ENCODE measurements around the gene AUNIP.

Gene AUNIP

GRCh38 chr1:25809283-25809926, 49.9 kb downstream of the AUNIP start:
- DNase-seq (ENCODE audit: low read depth) = no peak

DNA sequence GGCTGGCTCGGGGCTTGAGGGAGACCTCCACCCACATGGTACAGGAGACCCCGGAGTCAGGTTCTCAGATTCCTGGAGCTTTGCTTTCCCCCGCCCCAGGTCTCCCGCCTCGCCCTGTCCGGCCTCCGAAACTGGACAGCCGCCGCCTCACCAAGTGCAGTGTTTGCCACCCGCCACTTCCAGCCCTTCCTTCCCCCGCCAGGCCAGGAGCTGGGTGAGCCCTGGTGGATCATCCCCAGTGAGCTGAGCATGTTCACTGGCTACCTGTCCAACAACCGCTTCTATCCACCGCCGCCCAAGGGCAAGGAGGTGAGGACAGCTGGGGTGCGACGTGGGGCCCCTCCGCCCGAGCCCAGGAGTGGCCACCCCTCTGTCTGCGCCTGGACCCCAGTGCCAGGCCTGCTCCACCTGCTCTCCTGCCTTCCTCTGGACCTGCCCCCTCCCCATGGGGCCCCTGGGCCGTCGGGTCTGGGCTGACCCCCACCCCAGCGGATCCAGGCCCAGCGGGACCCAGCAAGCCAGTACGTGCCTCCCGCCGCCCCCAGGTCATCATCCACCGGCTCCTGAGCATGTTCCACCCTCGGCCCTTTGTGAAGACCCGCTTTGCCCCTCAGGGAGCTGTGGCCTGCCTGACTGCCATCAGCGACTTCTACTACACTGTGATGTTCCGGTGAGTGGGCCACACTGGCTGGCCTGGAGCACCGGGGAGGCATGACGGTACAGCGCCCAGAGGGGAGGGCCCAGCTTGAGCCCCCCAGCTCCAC, 50.6 kb downstream of the AUNIP start:
- DNase-seq (ENCODE audit: low read depth) = no peak

DNA sequence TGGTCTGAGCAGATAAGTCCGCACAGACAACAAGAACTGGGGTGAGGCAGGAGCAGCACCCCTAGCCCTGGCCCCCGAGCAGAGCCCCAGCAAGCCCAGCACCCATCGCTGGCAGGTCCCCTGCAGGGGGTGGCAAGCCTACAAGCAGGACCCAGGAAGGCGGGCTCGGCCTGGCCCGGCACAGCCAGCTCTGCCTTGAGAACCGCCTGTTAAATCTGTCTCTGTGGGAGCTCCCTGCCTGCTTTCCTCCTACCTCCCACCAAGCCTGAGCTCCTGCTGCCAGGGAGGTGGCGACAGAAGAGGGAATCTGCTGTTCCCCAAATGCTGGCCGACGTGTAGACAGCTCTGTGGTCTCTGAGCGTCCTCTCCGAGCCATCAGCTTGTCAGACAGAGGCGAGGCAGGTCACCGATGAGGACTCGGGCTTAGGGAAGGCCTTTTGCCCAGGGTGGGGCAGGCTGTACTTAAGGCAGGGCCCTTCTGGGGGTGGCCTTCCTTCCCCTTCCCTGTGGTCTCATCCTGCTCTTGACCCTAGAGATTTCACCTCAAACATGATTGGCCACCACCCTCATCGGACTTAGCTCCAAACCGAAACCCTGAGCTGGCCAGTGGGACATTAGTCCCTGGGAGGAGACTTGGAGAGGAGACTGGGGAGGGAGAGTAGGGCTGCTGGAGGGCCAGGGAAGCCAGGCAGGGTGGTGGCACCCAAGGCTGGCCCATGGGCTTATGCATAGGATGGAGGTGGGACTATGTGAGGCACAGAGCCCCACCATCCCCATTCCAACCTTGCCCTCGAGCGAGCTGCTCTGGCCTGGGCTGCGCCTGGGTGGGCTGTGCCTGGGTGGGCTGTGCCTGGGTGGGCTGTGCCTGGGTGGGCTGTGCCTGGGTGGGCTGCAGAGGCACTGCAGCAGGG, 51.5 kb downstream of the AUNIP start:
- no peak for DNase-seq (ENCODE audit: low read depth)

- no peak for DNase-seq (ENCODE audit: low read depth)
Measured at GRCh38 chr1:25806418-25806817, 52.8 kb downstream of the AUNIP start.

- no peak for DNase-seq (ENCODE audit: low read depth)
Measured at GRCh38 chr1:25805863-25806225, 53.4 kb downstream of the AUNIP start.

DNA sequence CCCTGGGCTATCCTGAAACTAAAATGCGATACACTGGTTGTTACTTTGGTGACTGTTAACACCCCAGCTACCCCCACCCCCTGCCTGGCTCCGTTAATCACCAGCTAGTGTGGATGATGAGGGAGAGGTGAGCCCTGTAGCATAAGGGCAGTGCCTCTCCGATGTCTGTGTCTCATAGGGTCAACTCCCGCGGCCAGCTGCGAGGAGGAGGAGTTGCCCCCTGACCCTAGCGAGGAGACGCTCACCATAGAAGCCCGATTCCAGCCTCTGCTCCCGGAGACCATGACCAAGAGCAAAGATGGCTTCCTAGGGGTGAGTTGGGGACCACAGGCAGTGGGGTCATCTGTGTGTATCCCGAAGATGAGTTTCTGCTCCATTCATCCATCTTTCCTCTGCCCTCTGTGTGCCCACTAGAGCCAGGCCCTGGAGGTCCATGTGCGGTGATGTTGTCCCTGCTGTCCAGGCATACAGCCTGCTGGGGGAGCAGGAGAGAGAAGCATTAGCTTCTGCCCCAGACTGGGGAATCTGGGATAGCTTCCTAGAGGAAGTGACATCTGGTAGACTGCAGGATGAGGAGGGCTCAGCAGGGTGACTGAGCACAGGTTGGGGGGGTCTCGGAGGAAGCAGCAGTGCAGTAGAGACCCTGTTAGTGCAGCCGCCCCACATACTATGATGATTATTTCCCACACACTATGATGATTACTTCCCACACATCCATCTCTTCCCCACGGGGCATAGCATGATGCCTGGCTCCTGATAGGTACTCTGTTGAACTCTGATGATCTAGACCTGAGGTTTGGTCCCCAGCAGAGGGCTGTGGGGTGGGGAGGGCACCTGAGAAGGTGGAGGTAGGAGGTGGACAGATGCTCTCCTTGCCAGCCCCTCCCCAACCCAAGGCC, 54.0 kb downstream of the AUNIP start:
- DNase-seq (ENCODE audit: low read depth) = no peak

- no peak for DNase-seq (ENCODE audit: low read depth)
Measured at GRCh38 chr1:25804244-25804963, 54.9 kb downstream of the AUNIP start.

GRCh38 chr1:25803368-25803767, 55.9 kb downstream of the AUNIP start:
- no peak for DNase-seq (ENCODE audit: low read depth)

DNA sequence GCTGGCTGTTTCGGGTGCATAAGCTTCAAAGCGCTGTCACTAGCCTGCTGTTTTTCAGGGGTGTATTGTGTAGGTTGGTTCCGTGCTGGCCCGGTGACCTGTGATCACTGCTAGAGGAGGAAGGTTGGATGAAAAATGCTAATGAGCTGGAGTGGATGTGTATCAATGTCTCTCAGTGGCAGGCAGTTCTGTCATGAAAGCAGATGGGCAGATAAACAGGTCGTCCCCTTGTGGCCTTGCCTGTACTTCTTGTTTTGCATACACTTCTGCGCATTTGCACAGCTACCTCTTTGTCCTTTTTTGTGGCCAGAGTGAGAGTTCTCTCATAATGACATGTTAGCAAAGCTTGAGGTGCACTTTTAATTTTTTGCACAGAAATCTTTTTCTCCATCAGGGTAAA, 56.3 kb downstream of the AUNIP start:
- DNase-seq (ENCODE audit: low read depth) = no peak

DNA sequence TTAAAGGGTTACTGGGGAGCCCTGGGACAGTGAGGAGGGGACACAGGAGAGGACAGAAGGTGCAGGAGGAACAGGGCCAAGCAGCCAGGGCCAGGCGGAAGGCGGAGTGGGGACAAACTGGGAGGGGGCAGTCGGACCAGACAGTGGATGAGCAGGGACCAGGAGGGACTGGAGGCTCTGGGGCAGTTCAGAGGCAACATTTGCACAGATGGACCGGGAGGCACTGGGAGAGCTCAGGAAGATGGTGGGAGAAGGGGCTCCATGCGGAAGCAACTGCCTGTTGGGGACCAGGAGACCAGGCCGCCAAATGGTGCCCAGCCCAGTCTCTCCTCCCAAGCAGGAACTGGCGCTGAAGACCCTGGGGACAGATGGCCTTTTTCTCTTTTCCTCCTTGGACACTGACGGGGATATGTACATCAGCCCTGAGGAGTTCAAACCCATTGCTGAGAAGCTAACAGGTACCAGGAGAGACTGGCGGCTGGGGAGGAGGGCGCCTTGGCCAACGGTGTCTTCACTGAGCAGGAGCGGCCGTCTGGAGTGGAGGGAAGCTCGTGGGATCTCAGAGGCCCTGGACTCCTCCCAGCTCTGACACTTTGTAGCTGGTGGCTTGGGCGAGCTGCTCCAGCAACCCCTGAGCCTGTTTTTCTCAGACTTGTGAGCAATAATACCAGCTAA, 58.4 kb downstream of the AUNIP start:
- no peak for DNase-seq (ENCODE audit: low read depth)

DNA sequence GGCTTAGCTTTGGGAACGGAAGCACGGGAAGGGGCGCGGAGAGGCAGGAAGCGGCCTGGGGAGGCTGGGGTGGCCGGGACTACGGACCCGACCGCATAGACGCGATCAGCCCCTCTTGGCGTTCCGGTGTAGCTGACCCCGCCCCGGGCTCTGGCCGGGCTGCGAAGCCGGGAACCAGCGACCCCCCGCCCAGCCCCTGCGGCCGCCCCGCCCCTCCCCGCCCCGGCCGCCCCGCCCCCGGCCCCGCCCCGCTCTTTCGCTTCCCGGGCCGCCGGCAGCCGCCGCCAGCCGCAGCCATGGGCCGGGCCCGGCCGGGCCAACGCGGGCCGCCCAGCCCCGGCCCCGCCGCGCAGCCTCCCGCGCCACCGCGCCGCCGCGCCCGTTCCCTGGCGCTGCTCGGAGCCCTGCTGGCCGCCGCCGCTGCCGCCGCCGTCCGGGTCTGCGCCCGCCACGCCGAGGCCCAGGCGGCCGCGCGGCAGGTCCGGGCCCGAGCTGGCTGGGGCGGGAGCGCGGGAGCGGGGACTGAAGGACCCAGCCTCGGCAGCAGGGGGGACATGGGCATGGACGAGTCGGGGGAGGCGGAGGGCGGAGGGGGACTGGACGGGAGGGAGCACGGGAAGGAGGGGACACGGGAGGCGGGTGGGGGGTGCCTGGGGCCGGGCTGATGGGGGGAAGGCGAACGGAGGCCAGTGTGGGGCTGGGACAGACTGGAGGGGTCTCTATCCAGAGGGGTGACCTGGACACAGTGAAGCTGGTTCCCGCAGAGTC, 59.1 kb downstream of the AUNIP start, which contains the start of gene SELENON:
TSS of gene SELENON (plus strand) at position 259 of the 768 bp plus-strand sequence. CDS start at position 297, 38 bp downstream.
- DNase-seq (ENCODE audit: low read depth) = peak; percentile 18

- no peak for DNase-seq (ENCODE audit: low read depth)
Measured at GRCh38 chr1:25799352-25799934, 59.8 kb downstream of the AUNIP start.

DNA sequence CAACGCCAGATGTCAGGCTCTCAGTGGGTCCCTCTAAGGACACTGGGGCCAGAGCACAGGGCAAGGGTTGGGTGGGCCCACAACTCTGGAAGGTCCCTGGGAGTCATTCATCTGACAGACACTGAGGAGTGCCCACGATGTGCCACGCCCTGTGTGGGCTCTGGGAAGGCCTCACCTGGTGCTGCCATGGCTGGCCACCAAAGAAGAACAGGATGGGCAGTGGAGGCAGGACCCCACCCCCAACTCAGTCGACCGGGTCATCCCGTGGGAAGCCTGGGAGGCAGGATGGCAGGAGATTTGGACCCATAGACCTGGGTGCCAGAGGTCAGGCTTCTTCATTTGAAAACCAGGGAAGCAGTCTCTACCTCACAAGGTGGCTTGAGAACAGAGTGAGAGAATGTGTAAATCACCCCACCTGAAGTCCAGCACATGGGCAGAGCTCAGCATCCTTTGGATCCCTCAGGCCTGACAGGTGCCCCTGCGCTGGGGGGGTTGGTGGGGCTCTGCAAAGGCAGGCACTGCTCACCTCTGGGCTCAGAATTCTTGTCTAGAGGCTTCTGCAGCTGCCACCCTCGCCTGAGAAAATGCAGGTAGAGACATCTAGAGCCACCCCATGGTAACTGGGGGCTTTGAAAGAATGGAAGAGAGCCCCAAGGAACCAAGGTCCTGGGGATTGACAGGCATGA, 60.4 kb downstream of the AUNIP start:
- no peak for DNase-seq (ENCODE audit: low read depth)

DNA sequence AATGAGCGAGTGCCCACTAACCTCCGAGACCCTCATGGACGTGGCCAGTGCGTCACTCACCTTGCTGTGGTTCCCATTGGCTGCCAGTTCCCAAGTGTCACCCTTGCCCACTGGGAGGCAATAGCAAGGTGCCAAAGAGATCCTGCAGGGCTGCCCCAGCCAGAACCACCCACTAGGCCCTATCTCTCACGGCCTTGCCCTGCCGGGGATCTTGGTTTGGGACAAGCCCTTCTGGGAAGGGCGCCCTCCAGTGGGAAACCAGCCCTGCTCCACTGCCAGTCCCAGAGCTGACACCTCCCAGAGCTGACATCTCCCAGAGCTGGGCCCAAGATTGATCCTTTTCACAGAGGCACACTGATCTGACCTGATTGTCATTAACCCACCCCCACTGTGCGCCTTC, 61.3 kb downstream of the AUNIP start:
- DNase-seq (ENCODE audit: low read depth) = no peak

DNA sequence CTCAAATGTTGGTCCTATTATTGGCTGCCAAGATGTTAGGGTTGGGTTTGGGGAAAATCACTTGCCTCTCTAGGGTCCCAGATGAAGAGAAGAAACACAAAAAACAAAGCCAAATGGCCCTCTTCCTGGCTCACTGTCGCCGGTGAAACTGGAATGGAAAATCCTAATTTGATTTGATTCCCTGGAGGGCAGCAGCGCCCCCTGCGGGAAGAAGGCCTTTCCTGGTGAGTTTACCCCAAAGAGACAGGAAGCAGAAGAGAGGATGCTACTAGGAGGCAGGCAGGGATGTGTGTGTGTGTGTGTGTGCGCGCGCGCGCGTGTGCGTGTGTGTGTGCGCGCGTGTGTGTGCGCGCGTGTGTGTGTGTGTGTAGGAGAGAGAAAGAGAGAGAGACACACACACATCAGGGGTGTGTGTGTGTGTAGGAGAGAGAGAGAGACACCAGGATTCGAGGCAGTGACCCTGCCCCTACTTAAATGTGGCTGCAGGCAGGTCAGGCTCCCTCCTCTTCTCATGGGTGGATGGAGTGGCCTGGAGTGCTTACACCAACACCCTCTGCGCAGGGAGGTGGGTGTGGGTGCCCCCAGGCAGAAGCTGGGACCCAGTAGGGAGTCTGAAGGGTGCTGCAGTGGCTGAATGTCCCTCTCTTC, 62.3 kb downstream of the AUNIP start:
- DNase-seq (ENCODE audit: low read depth) = peak; percentile 57

GRCh38 chr1:25795946-25796810, 63.1 kb downstream of the AUNIP start:
- DNase-seq (ENCODE audit: low read depth) = no peak

GRCh38 chr1:25795211-25795610, 64.0 kb downstream of the AUNIP start:
- no peak for DNase-seq (ENCODE audit: low read depth)
